Kidney epithelial cell (primary cell): Measurements from ENCODE around the gene ANKRD16. TPM values are rescaled to one million over a fixed set of nuclear protein-coding genes. Genes with fewer than 3 reads are reported as not detected.

Source experiments
- DNase-seq: peaks from one replicate; pipeline ENCODE4 v3.0.0-alpha.2; 2010; ENCODE audit warnings: low read depth
- H3K27me3 ChIP-seq: 2 replicates; pipeline ENCODE4 v1.6.0; 2011; ENCODE audit warnings: low read length; ENCODE audit not compliant: control insufficient read depth, insufficient read depth
- H3K36me3 ChIP-seq: 2 replicates; pipeline ENCODE4 v1.5.1; 2011; ENCODE audit warnings: low read length; ENCODE audit not compliant: control insufficient read depth, insufficient read depth
- H3K4me3 ChIP-seq: 2 replicates; pipeline ENCODE4 v1.5.1; 2011; ENCODE audit warnings: low read depth, mild to moderate bottlenecking, control low read depth, low read length
- total RNA-seq: library from RNA; depleted of rRNA; stranded (reverse); fragments of >200 nt; gene quantifications from 2 replicates; pipeline ENCODE4 v1.2.3, GENCODE V29; 2015
- TF ChIP-seq, protein P1 (sequence below): IDR thresholded peaks from 2 replicates; pipeline ENCODE4 v1.5.1; 2011; ENCODE audit warnings: mild to moderate bottlenecking, moderate library complexity, low read length, control low read depth, inconsistent platforms; ENCODE audit not compliant: insufficient read depth, poor library complexity, severe bottlenecking

ANKRD16 gene
- total RNA-seq, 1 donor from 2014 or later: 7.9 TPM

DNA sequence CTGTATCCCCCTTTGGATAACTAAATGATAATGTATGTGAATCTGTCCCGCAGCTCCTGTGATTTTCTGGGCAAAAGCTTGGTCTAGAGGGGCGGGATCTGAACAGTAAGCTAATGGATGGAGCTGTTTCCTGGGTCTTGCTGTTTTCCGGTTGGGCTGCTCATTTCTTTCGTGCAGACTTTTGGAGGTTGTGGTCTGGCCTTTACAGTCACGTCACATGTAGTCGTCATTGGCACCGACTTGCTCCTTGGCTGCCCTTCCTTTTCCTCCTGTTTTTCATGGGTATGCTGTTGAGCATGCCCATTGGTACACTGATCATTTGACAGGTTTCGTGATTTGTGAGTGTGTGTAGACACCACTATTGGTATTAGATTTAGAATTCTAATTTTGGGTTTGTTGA, 2.3 kb upstream of the ANKRD16 start:
- Histone ChIP-seq H3K36me3 (no peaks in the 10 kb centered on the region), H3K27me3 (no peaks in the 10 kb centered on the region), H3K4me3 (no peak overlapping the region)
- no peak for DNase-seq
- TF ChIP-seq, protein P1, sequence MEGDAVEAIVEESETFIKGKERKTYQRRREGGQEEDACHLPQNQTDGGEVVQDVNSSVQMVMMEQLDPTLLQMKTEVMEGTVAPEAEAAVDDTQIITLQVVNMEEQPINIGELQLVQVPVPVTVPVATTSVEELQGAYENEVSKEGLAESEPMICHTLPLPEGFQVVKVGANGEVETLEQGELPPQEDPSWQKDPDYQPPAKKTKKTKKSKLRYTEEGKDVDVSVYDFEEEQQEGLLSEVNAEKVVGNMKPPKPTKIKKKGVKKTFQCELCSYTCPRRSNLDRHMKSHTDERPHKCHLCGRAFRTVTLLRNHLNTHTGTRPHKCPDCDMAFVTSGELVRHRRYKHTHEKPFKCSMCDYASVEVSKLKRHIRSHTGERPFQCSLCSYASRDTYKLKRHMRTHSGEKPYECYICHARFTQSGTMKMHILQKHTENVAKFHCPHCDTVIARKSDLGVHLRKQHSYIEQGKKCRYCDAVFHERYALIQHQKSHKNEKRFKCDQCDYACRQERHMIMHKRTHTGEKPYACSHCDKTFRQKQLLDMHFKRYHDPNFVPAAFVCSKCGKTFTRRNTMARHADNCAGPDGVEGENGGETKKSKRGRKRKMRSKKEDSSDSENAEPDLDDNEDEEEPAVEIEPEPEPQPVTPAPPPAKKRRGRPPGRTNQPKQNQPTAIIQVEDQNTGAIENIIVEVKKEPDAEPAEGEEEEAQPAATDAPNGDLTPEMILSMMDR: no peak

DNA sequence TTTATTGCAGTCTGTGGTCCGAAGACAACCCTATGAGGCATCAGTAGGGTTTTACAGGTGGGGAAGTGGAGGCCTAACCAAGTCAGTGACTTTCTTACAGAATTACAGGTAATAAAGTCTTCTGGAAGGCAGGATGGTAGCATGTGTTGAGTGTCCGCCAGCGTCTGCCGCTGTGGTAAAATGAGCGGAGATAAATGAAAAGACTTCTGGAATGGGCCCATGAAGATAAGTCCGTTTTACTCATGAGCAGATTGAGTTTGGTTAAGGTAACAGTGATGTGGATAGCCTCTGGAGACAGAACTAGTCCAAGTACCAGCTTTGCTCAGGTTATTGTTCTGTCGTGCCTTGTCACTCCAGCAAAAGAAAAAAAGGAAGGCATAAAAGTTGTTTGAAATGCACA, 1.3 kb upstream of the ANKRD16 start:
- DNase-seq: no peak
- Histone ChIP-seq H3K4me3 (peak overlapping the region; percentile 77), H3K27me3 (no peaks in the 10 kb centered on the region), H3K36me3 (no peaks in the 10 kb centered on the region)
- TF ChIP-seq, protein P1: no peak

DNA sequence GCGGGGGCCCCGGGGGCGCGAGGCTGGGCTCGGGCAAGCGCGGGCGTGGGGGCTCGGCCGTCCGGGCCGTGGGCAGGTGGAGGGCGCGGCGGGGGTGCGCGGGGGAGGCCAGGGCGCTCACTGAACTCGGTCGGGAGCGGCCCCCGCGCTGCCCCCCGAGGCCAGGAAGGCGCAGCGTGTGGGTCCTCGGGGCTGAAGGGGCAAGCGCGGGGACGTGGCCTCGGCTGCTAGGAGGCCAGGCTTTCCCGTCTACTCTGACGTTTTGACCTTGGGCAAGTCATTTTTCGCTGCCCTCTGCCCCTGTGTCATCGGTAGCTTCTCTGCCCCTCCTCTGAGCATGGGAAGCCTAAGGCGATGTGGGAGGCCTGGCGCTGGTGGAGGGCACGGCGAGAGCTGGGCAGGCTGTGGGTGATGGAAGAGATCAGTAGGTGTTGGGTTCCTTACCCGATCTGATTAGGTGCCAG, 791 bp upstream of the ANKRD16 start:
- no peak for DNase-seq
- TF ChIP-seq, protein P1: no peak
- H3K4me3 ChIP-seq: peak overlapping the region; percentile 77
- no peaks in the 10 kb centered on the region for H3K36me3 ChIP-seq
- H3K27me3 ChIP-seq: no peaks in the 10 kb centered on the region

DNA sequence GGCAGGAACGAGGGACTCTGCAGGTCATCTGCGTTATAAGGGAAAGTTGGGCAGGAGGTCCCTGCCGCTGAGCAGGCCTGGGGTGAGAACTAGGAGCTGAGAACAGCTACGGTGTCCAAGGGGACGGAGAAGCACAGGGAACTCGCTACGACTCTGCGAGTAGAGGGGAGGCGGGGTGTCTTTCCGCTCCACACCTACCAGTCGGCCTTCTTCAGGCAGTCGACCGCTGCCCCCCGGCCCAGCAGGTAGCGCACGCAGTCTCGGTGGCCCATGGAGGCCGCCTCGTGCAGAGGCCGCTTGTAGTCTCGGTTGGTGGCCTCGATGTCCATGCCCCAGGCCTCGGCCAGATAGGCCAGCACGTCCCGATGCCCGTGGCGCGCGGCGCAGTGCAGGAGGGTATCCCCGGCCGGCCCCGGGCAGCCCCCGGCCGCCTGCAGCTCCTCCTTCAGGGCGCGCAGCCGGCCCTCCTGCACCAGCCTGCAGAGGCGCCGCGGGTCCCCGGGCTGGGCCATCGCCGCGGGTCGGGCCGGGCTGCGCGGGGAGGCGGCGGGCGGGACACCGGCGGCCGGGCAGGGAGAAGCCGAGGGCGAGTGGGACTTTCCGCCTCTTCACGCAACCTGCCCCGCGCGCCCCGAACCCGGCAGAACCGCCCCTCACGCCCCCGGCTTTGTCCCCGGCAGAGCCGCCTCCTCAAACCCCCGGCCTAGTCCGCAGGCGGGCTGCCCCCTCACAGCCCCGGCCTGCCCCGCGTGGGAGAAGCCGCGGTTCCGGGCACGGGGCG, 660 bp downstream of the ANKRD16 start:
- DNase-seq: no peak
- Histone ChIP-seq H3K4me3 (peak overlapping the region; percentile 86), H3K27me3 (no peaks in the 10 kb centered on the region), H3K36me3 (peaks cover 2% of the 10 kb centered on the region)
- TF ChIP-seq, protein P1: no peak

DNA sequence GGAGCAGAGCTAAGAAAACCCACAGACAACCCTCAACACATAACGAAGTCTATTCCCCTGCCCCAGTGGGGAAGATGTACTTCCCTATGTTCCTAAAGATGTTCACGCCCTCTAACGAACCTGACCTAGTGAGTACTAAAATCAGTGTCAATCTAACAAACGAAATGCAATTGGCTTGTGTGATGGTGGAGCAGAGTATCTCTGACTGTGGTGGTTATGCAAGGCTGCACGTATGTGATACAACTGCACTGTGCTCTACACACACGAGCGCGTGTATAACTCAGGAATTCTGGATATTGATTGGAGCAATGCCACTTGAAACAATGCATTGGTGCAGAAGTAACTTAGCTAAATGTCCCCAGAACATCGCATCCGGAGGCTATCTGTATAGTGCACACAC, 1.3 kb downstream of the ANKRD16 start:
- peak overlapping the region; percentile 86 for H3K4me3 ChIP-seq
- H3K36me3 ChIP-seq: peaks cover 2% of the 10 kb centered on the region
- TF ChIP-seq, protein P1: no peak
- H3K27me3 ChIP-seq: no peaks in the 10 kb centered on the region
- DNase-seq: no peak

DNA sequence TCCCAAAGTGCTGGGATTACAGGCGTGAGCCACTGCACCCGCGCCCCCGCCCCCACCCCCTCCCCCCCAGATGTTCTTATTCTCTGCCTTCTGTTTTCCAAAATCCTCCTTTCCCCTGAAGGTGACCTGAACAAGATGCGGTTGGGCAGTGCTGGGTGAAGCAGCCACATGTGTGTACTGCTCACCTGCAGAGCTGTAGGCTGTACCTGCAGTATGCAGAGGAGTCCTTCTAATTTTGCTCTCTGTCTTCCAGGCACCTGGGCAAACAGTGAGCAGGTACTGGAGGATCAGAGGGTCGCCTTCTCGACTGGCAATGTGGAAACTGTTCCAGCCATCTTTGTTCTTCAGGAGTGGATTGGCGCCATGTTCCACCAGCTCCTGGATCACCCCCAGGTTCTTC, 2.1 kb downstream of the ANKRD16 start:
- no peak for DNase-seq
- Histone ChIP-seq H3K27me3 (no peaks in the 10 kb centered on the region), H3K4me3 (no peak overlapping the region), H3K36me3 (peaks cover 2% of the 10 kb centered on the region)
- TF ChIP-seq, protein P1: no peak
